Posterior cingulate gyrus (tissue), 11 donors: ENCODE data around the gene MMP10.
"Not testable (repeated sequence)": the region's sequence is repeated elsewhere in the genome, so short reads cannot be mapped to it uniquely, and the experiment has no call there.

Experiments
- DNase-seq, 10 donors: peaks; one replicate each; pipeline versions ENCODE4 v3.0.0 to v3.0.0-alpha.2; 2020 to 2021; ENCODE audit warnings: mixed read lengths in 3 of 10
- intact Hi-C: fragments of 100-400 bp; cut with DNase I; formaldehyde crosslinking; loops from one replicate; pipeline ENCODE4 v1.15.1; 2023

MMP10 gene

DNA sequence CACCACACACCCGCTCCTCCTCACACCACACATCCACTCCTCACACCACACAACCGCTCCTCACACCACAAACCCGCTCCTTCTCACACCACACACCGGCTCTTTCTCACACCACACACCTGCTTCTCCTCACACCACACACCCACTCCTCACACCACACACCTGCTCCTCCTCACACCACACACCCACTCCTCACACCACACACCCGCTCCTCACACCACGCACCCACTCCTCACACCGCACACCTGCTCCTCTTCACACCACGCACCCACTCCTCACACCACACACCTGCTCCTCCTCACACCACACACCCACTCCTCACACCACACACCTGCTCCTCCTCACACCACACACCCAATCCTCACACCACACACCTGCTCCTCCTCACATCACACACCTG, 49.5 kb downstream of the MMP10 start:
- intact Hi-C loops, DNase-seq: not testable (repeated sequence)

DNA sequence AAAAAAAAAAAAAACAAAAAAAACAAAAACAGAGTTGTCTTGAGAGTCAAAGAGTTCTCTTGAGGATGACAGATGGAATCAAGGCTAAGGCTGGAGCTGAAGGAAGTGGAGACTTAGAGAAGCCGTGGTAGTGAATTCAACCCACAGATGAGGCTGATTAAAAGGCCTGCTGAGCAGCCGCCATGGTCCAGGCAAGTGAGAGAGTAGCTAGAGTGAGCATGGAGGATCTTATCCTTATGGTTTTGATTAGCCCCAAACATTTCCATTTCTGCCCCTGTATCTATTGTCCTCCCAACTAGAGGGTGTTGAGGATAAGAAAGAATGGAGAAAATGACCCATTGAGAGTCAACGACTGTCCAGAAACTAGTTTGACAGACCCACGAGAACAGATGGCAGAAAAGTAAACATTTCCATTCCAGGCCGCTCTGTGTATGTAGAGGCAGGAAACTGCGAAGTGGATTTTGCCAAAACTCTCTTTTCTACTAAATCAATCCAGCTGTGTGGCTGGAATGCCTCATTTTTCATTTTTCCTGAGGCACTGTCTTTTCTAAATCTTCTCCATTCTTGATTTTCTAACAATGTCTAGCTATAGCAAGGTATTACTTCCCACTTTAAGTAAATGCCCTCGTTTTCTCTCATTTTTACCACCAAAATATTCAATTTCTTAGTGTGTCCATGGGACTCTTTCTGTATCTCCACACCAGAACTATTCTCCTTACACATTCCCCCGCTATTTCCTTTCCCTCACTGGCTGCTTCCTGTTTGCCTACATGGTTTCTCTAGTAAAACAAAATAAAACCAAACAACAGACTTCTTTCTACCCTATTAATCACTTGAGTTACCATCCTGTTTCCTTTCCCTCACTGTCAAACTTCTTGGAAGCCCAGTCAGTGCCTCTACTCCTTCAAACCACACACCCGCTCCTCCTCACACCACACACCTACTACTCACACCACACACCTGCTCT, 50.3 kb downstream of the MMP10 start:
- intact Hi-C loops = no loop called here
- no peak for DNase-seq

DNA sequence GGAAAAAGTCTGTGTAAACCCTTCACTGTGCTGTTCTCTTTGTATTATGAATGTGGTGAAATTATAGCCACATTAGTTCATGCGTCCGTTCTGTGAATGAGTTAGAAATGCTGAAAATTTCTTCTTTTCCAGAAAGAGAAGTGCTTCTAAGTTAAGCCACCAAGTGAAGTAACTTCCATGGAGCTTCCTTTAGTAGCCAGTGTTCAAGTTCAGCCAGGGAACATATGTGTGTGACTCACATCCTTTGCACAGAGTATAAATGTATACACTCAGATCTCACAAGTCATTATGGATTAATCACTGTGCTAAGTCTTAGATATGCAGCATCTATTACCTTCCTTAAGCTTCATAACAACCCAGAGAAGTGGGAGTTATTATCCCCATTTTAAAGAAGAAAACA, 52.5 kb downstream of the MMP10 start:
- intact Hi-C loops = no loop called here
- no peak for DNase-seq

DNA sequence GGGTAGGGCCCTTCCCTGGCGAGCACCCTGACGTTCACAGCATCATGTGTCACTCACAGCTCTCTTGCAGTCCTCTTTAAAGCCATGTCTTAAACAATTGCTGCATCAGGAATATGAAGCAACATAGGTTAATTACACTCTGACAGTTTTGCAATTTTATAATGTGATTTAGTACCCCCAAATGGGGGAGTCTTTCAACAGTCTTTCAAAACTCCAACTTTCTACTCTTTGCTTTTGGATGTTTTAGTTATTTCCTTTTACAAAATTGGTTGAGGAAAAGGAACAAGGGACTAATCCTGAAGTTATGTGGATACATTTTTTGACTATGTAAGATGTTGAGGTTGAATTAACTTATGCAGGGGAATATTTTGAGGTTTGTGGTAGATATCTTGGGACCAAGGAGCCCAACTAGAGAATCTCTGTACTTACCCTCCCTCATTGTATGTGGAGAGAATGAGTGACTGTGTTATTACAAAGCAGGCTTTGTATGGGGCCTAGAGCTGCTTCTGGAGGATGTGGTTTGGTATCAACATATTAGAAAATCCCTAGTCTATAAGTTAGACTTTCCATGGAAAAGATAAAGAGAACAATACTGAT, 55.4 kb downstream of the MMP10 start, which contains the start of gene MMP8:
TSS of gene MMP8 (minus strand) at position 51 of the 597 bp plus-strand sequence. CDS start 99 bp downstream, outside the sequence.
- no peak for DNase-seq
- intact Hi-C loops = no loop called here

DNA sequence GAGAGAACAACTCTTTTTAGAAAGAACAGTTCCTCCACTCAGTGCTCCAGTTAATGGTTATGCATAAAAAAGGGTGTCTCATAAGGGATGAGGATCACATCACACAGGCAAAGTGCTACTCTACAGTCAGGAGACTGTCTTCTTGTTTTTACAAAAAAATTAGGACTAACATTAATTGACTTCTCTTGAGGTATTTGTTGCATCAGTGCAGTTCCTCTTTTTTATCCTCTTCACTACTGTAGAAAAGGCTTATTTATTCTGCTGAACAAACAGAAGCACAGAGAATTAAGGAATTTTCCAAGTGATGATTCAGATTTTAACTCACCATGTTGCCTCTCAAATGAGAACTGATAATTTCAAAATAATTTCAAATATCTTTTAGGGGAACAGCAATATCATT, 57.6 kb downstream of the MMP10 start:
- no peak for DNase-seq
- intact Hi-C loops = no loop called here
